Stimulated activated CD8-positive, alpha-beta memory T cell treated with anti-CD3 and anti-CD28 coated beads, Interleukin-2, amount 100 ng/mL, for 1 hour (primary cell): ENCODE results near the gene B3GNT5.

Experiments used
- DNase-seq, 2 donors: peaks; one replicate each; pipeline ENCODE4 v3.0.0-alpha.2; 2020; ENCODE audit warnings: low read depth in 2 of 2

B3GNT5 gene

GRCh38 chr3:183291497-183292031, 38.5 kb downstream of the B3GNT5 start:
- DNase-seq: no peak

DNA sequence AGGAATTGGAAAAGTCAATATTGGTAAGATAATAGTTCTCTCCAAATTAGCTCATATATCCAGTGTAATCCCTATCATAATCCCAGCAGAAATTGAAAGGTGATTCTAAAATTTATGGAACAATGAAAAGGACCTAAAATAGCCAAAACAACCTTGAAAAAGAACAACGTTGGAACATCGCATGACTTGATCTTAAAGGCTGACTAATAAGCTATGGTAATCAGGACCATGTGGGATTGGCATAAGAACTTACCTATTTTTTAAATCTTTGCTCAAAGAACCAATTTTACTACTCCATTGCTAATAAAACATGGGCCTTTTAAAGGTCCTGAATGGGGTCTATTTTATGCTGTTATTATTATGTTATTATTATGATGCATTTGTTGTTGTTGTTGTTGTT, 40.9 kb downstream of the B3GNT5 start:
- DNase-seq: no peak

DNA sequence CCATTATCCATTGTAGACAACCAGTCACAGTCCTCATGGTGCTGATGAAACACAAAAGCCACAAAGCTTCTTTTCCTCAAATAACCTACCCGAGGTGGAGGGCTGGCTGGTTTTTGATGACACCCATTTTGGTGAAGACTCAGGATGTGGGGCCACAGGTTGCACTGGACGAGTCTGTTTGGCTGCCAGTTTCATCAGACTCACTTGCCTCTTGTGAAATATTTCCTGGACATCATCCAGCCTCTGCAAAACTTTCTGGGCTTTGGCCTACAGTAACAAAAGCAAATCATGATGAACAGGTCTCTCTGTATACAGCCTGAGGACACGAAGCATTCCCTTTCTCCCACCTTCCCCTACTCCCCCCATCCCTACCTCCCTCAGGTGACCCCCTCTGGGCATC, 42.2 kb downstream of the B3GNT5 start:
- DNase-seq: no peak

DNA sequence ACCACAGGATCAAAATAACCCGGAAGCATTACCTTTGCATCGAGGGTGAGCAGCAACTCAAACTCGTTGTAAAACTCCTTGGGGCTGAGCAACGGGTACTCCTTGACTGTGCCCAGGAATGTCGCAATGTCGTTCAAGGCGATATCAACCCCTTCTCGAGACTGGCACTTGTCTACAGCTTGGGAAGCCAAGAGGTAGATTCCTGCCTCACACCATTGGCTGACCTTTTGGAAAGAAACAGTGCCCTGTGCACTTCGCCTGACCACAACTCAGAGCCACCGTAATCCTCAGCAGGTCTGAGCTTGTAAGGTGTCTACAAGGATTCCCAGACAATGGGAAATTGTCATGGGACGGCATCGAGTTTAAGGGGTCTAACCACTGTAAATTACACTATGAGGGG, 43.9 kb downstream of the B3GNT5 start:
- DNase-seq: no peak

DNA sequence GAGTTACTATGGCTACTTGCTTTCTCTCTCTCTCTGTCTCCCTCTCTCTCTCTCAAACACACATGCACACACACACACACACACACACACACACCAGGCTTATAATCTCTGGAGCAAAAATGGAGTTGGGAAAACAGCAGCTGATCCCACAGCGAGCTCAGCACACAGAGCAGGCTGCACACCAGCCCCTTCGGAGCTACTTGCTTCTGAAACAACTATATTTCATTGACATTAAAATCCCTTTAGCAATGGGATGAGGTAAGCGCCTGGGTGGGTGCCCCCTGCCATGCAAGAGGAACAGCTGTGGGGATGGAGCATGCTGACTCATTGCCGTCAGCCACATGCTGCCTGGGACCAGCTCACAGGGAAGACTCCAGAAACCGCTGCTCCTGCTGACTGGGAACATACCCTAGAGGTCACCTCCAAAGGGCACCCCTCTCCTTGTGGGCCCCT, 45.7 kb downstream of the B3GNT5 start:
- no peak for DNase-seq

- no peak for DNase-seq
These were observed 46.9 kb downstream of the B3GNT5 start for GRCh38 chr3:183299976-183300375.

- no peak for DNase-seq
These were observed 48.0 kb downstream of the B3GNT5 start for GRCh38 chr3:183300996-183301562.

DNA sequence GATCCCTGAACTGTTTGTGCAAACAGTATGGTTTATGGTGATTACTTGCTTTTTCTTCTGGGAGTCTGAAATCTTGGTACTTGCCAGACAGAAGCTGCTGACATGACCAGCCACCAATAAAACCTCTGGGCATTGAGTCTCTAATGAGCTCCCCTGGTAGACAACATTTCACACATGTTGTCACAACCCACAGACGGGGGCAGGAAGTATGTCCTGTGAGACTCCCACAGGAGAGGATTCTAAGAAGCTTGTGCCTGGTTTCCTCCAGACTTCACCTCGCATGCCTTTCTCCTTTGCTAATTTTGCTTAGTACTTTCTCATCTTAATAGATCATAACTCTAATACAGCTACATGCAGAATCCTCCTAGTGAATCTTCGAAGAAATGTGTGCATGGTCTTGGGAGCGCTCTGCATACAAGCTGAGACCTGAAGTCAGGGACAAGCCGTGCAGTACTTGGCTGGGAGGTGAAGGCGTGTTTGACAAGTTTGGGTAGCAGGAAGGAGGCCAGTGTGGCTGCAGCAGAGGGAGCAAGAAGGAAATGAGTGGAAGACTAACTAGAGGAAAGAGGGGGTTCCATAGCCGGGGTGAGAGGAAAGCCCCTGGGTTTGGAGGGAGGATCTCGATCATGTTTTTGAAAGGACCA, 49.0 kb downstream of the B3GNT5 start:
- DNase-seq: no peak

DNA sequence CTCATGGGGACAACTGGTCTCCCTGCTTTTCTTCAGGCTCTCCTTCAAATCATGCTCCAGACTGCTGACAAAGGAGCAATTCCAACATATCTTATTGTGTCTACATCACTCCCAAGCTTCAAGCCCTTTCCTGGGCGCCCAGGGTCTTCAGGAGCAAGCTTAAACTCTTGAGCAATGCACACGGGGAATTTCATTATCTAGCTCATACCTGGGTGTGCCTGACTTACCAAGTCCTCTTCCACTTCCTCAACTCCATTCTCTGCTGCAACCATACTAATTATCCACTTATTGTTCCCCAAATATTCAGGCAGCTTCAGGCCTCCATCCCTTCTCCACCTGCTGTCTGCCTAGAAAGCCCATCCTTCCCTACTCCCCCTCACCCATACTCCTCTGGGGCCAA, 50.6 kb downstream of the B3GNT5 start:
- no peak for DNase-seq

DNA sequence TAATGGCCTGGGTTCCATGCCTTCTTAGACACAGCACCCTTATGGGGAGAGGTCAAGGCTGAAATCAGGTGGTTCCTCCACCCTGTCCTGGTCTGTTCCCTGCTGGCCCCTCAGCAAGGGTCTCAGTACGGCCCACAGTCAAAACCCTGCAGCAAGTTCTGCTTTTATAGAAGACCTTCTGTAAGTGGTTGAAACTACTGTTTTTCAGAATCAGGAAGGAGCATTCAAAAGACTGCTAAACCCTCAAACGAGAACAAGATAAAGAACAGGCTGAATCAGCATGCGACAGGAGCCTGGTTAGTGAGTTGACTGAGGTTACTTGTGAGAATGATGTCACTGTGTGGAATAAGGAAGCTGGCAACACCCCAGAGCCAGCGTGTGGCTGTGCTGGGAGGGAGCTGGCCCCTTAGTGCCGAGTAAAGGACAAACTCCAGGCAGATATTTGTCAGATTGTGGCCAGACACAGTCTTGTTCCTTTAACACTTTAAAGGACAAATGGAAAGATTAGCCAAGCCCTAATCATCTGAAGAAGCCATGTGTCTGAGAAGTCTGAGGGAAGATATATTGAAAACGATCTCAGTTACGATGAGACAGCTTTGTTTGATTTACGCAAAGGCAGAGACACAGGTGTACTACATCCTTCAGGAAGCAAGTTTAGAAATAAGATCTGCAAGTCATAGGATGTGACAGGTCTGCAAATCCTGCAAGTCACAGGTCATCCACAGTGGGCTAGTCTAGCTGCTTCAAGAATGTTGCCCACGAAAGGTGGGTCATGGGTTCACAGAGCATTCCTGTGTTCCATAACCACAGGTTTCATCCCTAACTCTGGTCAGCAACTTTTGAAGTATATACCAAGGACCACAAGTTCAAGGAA, 54.0 kb downstream of the B3GNT5 start:
- DNase-seq: peak; percentile 8 to 9

- no peak for DNase-seq
These were observed 54.7 kb downstream of the B3GNT5 start for GRCh38 chr3:183307749-183308148.

- DNase-seq: no peak
These were observed 55.7 kb downstream of the B3GNT5 start for GRCh38 chr3:183308751-183309150.

GRCh38 chr3:183309276-183309675, 56.2 kb downstream of the B3GNT5 start:
- no peak for DNase-seq

DNA sequence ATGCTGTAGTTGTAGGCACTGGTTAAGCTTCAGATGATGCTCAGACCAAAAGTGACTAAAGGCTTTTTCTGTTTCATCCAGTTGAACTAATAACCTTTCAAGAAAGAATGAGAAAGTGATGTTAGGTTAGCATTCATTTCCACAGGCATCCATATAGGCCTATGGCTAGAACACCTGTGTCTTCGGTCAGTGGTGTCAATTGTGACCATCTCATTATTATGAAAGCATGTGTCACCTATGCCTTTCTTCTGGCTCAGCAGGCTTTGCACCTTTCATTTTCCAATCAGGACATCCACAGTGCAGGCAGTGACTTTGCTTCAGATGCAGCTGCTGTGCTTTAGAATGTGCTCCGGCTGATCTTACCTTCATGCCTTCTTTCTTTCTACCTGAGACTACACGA, 57.9 kb downstream of the B3GNT5 start:
- no peak for DNase-seq

GRCh38 chr3:183312433-183312832, 59.4 kb downstream of the B3GNT5 start:
- DNase-seq: no peak

DNA sequence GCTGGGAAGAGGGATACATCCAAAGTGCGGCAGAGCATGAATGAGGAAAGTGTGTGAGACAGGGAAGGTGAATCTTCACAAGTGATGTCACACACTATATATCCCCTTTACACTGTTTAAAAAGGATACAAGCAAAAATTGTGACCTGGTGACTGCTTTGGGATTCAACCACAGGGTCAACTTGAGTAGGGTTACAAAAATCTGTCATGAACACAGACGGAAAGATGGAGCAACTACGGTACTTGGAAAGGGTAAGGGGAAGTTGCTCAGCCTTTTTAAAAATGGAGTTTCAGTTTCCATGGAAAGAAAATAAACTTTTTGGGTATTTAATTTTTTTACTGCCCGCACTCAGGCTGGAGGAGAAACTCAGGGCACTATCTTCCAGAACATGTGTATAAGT, 60.3 kb downstream of the B3GNT5 start:
- DNase-seq: no peak

DNA sequence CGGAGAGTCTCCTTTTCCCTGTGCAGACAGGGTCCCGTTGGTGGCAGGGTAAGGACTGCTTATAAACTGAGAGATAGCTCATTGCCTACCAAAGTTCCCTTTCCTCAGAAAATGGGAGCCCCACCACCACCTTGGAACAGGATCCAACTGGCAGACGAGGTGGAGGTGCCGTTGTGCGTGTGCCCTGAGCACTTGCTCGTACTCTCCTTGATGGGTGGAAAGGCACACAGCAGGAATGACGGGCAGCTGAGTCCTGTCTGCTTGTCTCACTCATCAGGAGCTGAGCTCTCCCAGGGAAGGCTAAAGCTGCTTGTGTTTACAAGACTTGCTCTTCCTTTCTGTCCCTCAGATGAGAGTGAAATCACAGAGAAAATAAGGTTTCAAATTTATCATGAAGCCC, 60.7 kb downstream of the B3GNT5 start:
- DNase-seq: no peak

GRCh38 chr3:183315739-183316138, 62.7 kb downstream of the B3GNT5 start:
- no peak for DNase-seq

GRCh38 chr3:183317271-183317670, 64.2 kb downstream of the B3GNT5 start:
- DNase-seq: no peak

DNA sequence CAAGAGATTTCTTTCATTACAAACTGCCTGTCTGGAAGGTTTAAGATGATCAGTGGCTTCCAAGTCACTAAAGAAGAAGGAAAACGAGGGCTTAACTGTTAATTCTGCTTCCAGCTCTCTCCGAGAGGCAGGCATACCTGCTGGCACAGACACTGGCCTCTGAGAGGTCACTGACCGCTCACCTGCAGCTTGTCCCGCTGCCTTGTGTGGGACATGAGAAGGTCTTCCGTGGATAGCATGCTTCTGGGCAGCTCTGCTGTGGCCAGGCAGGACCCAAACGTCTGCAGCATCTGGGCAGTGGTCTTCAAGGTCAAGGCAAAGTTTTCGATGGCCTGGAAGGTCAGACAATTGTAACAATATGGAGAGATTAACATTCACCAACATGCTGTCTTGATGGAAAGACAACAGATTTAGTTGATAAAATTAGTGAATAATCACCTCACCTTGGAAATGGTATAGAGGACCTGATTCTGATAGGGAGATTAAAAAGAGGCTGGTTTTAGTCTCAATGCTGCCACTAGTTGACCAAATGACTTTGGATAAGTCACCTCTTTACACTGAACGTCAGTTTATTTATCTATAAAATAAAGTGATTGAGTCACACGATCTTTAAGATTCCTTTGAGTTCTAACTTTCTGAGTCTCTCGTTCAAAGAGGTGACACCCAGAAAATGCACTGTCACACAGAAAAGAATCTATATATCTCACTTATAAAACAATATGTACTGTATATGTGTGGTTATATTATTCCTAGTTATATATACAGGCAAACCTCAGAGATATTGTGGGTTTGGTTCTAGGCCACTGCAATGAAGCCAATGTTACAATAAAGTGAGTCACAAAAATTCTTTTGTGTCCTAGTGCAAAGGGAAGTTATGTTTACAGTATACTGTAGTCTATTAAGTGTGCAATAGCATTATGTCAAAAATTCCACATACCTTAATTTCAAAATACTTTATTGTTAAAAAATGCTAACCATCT, 65.1 kb downstream of the B3GNT5 start:
- DNase-seq: no peak

- DNase-seq: no peak
These were observed 65.8 kb downstream of the B3GNT5 start for GRCh38 chr3:183318877-183319276.
